Measurements from ENCODE around the gene SETD1B. TPM values are rescaled to one million over a fixed set of nuclear protein-coding genes. Genes with fewer than 3 reads are reported as not detected.

The SETD1B gene
- total RNA-seq, 1 experiment from 2014 or later, result 32.2 TPM

DNA sequence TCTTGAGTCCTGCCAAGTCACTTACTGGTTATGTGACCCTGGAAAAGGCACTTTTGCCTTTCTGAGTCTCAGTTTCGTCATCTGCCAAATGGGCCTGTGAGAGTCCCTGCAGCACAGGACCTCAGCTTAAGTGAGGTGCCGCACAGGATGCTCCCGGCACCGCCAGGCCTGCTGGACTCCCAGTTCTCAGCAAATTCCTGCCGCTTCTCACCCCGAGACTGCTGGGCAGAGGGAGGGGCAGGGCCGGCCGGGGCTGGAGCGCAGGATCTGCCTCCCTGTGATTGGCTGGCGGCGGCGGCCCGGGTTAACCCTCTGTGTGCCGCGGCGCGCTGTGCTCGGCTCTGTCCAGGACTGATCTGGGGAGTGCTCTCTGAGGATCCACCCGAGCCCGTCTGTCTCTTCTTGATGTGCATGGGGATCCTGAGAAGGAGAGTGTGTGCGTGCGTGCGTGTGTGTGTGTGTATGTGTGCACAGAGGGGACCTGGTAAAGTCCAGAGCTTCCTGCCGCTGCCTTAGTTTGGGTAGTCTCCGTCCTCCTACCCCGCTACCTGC, 8.6 kb downstream of the SETD1B start:
- CTCF ChIA-PET, result interaction anchor here (0.6 to 4.6 kb wide), 9 partner anchors 10 to 309 kb away, joined by 3 to 179 read pairs (median 4); partner anchors contain the start of genes RHOF and SETD1B
- peak; percentile 86 for DNase-seq
- Mint-ChIP-seq H3K4me1 (ENCODE audit: low read depth, unreplicated experiment) (peaks cover 32% of the 10 kb centered on the region), H3K4me3 (ENCODE audit: low read depth, unreplicated experiment) (peak overlapping the region; percentile 94), H3K36me3 (ENCODE audit: insufficient read depth, unreplicated experiment) (peaks cover 77% of the 10 kb centered on the region), H3K9me3 (ENCODE audit: low read depth, unreplicated experiment) (no peaks in the 10 kb centered on the region), H3K27ac (ENCODE audit: unreplicated experiment) (peak overlapping the region; percentile 69), H3K27me3 (ENCODE audit: unreplicated experiment) (no peaks in the 10 kb centered on the region)
- intact Hi-C loops (cut with micrococcal nuclease; ENCODE audit: unreplicated experiment), result loop anchor here (1.0 kb wide), 1 partner anchor 17 kb away; no protein-coding TSS in a partner anchor
- TF ChIP-seq, protein P1, sequence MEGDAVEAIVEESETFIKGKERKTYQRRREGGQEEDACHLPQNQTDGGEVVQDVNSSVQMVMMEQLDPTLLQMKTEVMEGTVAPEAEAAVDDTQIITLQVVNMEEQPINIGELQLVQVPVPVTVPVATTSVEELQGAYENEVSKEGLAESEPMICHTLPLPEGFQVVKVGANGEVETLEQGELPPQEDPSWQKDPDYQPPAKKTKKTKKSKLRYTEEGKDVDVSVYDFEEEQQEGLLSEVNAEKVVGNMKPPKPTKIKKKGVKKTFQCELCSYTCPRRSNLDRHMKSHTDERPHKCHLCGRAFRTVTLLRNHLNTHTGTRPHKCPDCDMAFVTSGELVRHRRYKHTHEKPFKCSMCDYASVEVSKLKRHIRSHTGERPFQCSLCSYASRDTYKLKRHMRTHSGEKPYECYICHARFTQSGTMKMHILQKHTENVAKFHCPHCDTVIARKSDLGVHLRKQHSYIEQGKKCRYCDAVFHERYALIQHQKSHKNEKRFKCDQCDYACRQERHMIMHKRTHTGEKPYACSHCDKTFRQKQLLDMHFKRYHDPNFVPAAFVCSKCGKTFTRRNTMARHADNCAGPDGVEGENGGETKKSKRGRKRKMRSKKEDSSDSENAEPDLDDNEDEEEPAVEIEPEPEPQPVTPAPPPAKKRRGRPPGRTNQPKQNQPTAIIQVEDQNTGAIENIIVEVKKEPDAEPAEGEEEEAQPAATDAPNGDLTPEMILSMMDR (IDR thresholded peaks at IDR 0.05; ENCODE audit: unreplicated experiment), result no peak
- no TSS peak for BruUV-seq (replicated peaks)

DNA sequence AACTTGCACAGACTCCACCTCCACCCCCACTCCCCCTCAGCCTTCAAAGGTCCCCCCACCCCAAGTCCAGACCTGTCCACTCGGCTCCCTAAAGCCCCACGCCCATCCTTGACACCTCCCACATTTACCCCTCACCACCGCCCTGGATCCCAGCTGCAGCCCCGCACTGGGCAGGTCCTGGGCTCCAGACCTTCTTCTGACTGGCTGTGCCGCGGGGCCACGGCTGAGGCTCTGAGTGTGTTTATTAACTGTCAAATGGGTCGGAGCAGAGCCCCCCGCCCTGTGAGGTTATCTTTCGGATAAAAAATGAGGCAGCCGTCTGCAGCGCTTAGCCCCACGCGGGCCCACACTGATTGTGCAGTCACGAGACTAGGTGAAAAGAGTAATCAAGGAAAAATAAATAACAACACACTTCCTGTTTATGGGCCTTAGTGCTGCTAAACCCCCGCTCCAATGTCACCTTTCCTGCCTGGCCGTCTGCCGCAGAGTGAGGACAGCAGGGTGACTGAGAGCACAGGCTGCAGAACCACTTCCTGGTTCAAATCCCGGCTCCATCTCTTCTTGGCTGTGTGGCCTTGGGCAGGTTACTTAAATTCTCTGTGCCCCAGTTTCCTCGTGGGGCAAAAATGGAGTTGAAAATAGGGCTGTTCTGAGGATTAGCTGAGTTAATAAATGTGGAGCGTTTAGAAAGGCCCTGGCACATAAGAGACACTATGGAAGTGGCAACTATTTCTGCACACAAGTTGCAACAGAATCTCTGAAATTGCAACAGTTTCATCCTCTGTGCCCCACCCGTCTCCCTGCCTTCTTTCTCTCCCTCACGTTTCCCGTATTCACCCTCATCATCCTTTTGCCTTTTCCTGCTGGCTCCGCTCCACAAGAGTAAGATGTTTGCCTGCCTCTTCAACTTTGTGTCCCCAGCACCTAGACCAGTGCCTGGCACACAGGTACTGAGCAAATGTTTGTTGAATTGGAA, 9.4 kb downstream of the SETD1B start:
- H3K36me3 Mint-ChIP-seq (ENCODE audit: insufficient read depth, unreplicated experiment), result peaks cover 82% of the 10 kb centered on the region
- H3K9me3 Mint-ChIP-seq (ENCODE audit: low read depth, unreplicated experiment), result no peaks in the 10 kb centered on the region
- H3K27ac Mint-ChIP-seq (ENCODE audit: unreplicated experiment), result peak overlapping the region; percentile 69
- no peak for DNase-seq
- H3K4me3 Mint-ChIP-seq (ENCODE audit: low read depth, unreplicated experiment), result peak overlapping the region; percentile 94
- H3K4me1 Mint-ChIP-seq (ENCODE audit: low read depth, unreplicated experiment), result peaks cover 32% of the 10 kb centered on the region
- no peaks in the 10 kb centered on the region for H3K27me3 Mint-ChIP-seq (ENCODE audit: unreplicated experiment)
- BruUV-seq (replicated peaks), result no TSS peak
- intact Hi-C loops (cut with micrococcal nuclease; ENCODE audit: unreplicated experiment), result loop anchor here (1.0 kb wide), 1 partner anchor 18 kb away; no protein-coding TSS in a partner anchor
- CTCF ChIA-PET, result interaction anchor here (4.6 kb wide), 1 partner anchor 17 kb away, joined by 179 read pairs; the partner anchor contains the start of gene RHOF
- TF ChIP-seq, protein P1 (IDR thresholded peaks at IDR 0.05; ENCODE audit: unreplicated experiment), result no peak

DNA sequence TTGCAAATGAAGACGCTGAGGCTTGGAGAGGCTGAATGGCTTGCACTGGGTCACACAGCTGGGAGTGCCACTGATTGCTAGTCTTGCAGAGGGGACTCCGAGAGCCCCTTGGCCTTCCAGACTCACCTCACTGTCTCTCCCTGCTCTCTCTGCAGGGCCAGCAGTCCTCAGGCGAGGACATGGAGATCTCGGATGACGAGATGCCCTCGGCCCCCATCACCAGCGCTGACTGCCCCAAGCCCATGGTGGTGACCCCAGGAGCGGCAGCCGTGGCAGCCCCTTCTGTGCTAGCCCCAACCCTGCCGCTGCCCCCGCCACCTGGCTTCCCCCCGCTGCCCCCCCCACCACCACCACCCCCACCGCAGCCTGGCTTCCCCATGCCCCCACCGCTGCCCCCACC, 10.1 kb downstream of the SETD1B start:
- CTCF ChIA-PET, result no interaction called here
- H3K36me3 Mint-ChIP-seq (ENCODE audit: insufficient read depth, unreplicated experiment), result peaks cover 80% of the 10 kb centered on the region
- H3K4me1 Mint-ChIP-seq (ENCODE audit: low read depth, unreplicated experiment), result peaks cover 32% of the 10 kb centered on the region
- intact Hi-C loops (cut with micrococcal nuclease; ENCODE audit: unreplicated experiment), result no loop called here
- H3K4me3 Mint-ChIP-seq (ENCODE audit: low read depth, unreplicated experiment), result peak overlapping the region; percentile 94
- H3K9me3 Mint-ChIP-seq (ENCODE audit: low read depth, unreplicated experiment), result no peaks in the 10 kb centered on the region
- TF ChIP-seq, protein P1 (IDR thresholded peaks at IDR 0.05; ENCODE audit: unreplicated experiment), result no peak
- no TSS peak for BruUV-seq (replicated peaks)
- no peak for DNase-seq
- peak overlapping the region; percentile 69 for H3K27ac Mint-ChIP-seq (ENCODE audit: unreplicated experiment)
- no peaks in the 10 kb centered on the region for H3K27me3 Mint-ChIP-seq (ENCODE audit: unreplicated experiment)

DNA sequence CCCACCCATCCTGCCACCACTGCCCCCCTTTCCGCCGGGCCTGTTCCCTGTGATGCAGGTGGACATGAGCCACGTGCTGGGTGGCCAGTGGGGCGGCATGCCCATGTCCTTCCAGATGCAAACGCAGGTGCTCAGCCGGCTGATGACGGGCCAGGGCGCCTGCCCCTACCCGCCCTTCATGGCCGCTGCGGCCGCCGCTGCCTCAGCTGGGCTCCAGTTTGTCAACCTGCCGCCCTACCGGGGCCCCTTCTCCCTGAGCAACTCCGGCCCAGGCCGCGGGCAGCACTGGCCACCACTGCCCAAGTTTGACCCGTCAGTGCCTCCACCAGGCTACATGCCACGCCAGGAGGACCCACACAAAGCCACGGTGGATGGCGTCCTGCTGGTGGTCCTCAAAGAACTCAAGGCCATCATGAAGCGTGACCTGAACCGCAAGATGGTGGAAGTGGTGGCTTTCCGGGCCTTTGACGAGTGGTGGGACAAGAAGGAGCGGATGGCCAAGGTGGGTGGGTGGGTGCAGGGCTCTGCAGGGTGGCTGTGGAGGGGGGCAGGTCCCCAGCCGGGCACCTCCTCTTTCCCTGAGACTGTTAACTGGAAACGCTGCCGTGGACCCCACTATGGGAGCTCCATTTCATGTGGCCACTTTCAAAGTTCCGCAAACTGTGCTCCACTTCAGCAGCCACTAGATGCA, 10.8 kb downstream of the SETD1B start:
- Mint-ChIP-seq H3K9me3 (ENCODE audit: low read depth, unreplicated experiment) (no peaks in the 10 kb centered on the region), H3K36me3 (ENCODE audit: insufficient read depth, unreplicated experiment) (peaks cover 80% of the 10 kb centered on the region), H3K4me3 (ENCODE audit: low read depth, unreplicated experiment) (no peak overlapping the region), H3K4me1 (ENCODE audit: low read depth, unreplicated experiment) (peaks cover 32% of the 10 kb centered on the region), H3K27ac (ENCODE audit: unreplicated experiment) (no peak overlapping the region), H3K27me3 (ENCODE audit: unreplicated experiment) (no peaks in the 10 kb centered on the region)
- CTCF ChIA-PET, result interaction anchor here (0.6 kb wide), 1 partner anchor 76 kb away, joined by 3 read pairs; no protein-coding TSS in a partner anchor
- intact Hi-C loops (cut with micrococcal nuclease; ENCODE audit: unreplicated experiment), result no loop called here
- no TSS peak for BruUV-seq (replicated peaks)
- no peak for DNase-seq
- TF ChIP-seq, protein P1 (IDR thresholded peaks at IDR 0.05; ENCODE audit: unreplicated experiment), result no peak

Data from Calu3 (cell line).